HepG2 (cell line): ENCODE results near the gene TOE1. TPM values are rescaled to one million over a fixed set of nuclear protein-coding genes. Genes with fewer than 3 reads are reported as not detected.

ENCODE experiments used
- ATAC-seq: fragments of 200-7000 bp; cut with Tn5 transposase; 3 replicates; pipeline ENCODE4 v1.9.1; 2020; ENCODE audit warnings: mild to moderate bottlenecking, moderate library complexity
- BruUV-seq: library from RNA; stranded (reverse); fragments of 400-500 nt; replicated peaks from 2 replicates; lab custom pipeline; 2021; lab: Mats Ljungman, UMichigan
- CTCF ChIA-PET: fragments of 300-600 bp; formaldehyde crosslinking; extraction: SDS; loops from one replicate; lab custom pipeline; 2021; ENCODE audit warnings: low total read pairs, inconsistent platforms, low intra/inter-chr PET ratio; lab: Yijun Ruan, JAX
- POLR2A ChIA-PET: fragments of 350-600 bp; sonication (Branson Sonifier 250); formaldehyde crosslinking; loops from one replicate; lab custom pipeline; 2020; ENCODE audit warnings: antibody characterized with exemption, inconsistent platforms; lab: Yijun Ruan, JAX
- DNase-seq: peaks from one replicate; pipeline ENCODE4 v3.0.0-alpha.2; 2015; ENCODE audit warnings: low spot score
- FAIRE-seq: peaks from 3 replicates; lab custom pipeline; 2011; peaks lifted over from hg19 to GRCh38; lab: Jason Lieb, UNC
- H2AFZ ChIP-seq: one replicate; pipeline ENCODE4 v1.6.1; 2011; ENCODE audit warnings: low read length, inconsistent platforms
- H3K27ac ChIP-seq: fragments of 300-600 bp; 3 replicates; pipeline ENCODE4 v1.8.0; 2011; ENCODE audit warnings: mixed run types, mild to moderate bottlenecking, mixed read lengths, low read length, inconsistent platforms; ENCODE audit not compliant: insufficient read depth; ENCODE audit errors: extremely low read length
- H3K27me3 ChIP-seq, 2 experiments: fragments of 200-600 bp in 1 of 2; 2 replicates in 1 of 2; 3 replicates in 1 of 2; pipeline versions ENCODE4 v1.6.0 to v1.8.0; 2011; ENCODE audit warnings: low read length in 2 of 2, mild to moderate bottlenecking in 2 of 2, moderate library complexity in 2 of 2, inconsistent platforms in 1 of 2; ENCODE audit not compliant: insufficient read depth in 2 of 2, control insufficient read depth in 1 of 2
- H3K36me3 ChIP-seq, 2 experiments: fragments of 200-600 bp in 1 of 2; replicated peaks in 1 of 2; 2 replicates in 1 of 2; 3 replicates in 1 of 2; pipeline versions ENCODE4 v1.5.1 to v1.8.0; 2011; ENCODE audit warnings: low read length in 2 of 2, inconsistent platforms in 1 of 2; ENCODE audit not compliant: insufficient read depth in 2 of 2, control insufficient read depth in 1 of 2
- H3K4me1 ChIP-seq: 2 replicates; pipeline ENCODE4 v1.5.1; 2012; ENCODE audit warnings: low read length, inconsistent platforms; ENCODE audit not compliant: insufficient read depth
- H3K4me2 ChIP-seq: 2 replicates; pipeline ENCODE4 v1.6.0; 2011; ENCODE audit warnings: low read depth, low read length, inconsistent platforms
- H3K4me3 ChIP-seq, 3 experiments: fragments of 200-600 bp in 1 of 3; sonication (generic), shearing (Covaris generic) in 1 of 3; replicated peaks in 1 of 3; 2 replicates each; pipeline ENCODE4 v1.5.1; 2011 to 2016; ENCODE audit warnings: low read length in 3 of 3, inconsistent platforms in 2 of 3, low read depth in 2 of 3, mild to moderate bottlenecking in 2 of 3, control low read depth in 1 of 3, mixed read lengths in 1 of 3; ENCODE audit not compliant: insufficient read depth in 1 of 3
- H3K79me2 ChIP-seq: one replicate; pipeline ENCODE4 v1.6.1; 2011; ENCODE audit warnings: low read length, inconsistent platforms; ENCODE audit not compliant: insufficient read depth
- H3K9ac ChIP-seq: 2 replicates; pipeline ENCODE4 v1.6.0; 2011; ENCODE audit warnings: mild to moderate bottlenecking, low read depth, low read length, inconsistent platforms; ENCODE audit not compliant: insufficient read depth
- H3K9me3 ChIP-seq: 2 replicates; pipeline ENCODE4 v1.5.1; 2012; ENCODE audit warnings: mild to moderate bottlenecking, low read length
- H4K20me1 ChIP-seq: 2 replicates; pipeline ENCODE4 v1.6.0; 2011; ENCODE audit warnings: inconsistent platforms, mild to moderate bottlenecking, low read length, moderate library complexity; ENCODE audit not compliant: insufficient read depth
- CEBPG ChIP-seq: IDR thresholded peaks from 2 replicates; pipeline ENCODE4 v1.6.1; 2016
- CTCF ChIP-seq: sonication (generic); formaldehyde crosslinking; IDR thresholded peaks from 2 replicates; pipeline ENCODE4 v1.5.0; 2020; ENCODE audit warnings: mild to moderate bottlenecking, missing genetic modification reagents, moderate library complexity
- FOXA3 ChIP-seq: IDR thresholded peaks from 2 replicates; pipeline ENCODE4 v1.6.1; 2016; ENCODE audit warnings: missing genetic modification reagents, missing compliant biosample characterization
- GPN1 ChIP-seq: sonication (generic); formaldehyde crosslinking; IDR thresholded peaks from 2 replicates; pipeline ENCODE4 v1.5.1; 2020; ENCODE audit warnings: missing genetic modification reagents, borderline replicate concordance
- HNF1B ChIP-seq: sonication (generic); formaldehyde crosslinking; IDR thresholded peaks from 2 replicates; pipeline ENCODE4 v1.5.1; 2020; ENCODE audit warnings: mild to moderate bottlenecking, moderate library complexity, missing genetic modification reagents
- MTA1 ChIP-seq: sonication (generic); formaldehyde crosslinking; IDR thresholded peaks from 2 replicates; pipeline ENCODE4 v1.4.0; 2020; ENCODE audit warnings: missing genetic modification reagents, mild to moderate bottlenecking, borderline replicate concordance
- MXD1 ChIP-seq: sonication (generic); formaldehyde crosslinking; IDR thresholded peaks from 2 replicates; pipeline ENCODE4 v1.4.0; 2020; ENCODE audit warnings: mild to moderate bottlenecking, missing genetic modification reagents
- MYC ChIP-seq: sonication (generic); formaldehyde crosslinking; IDR thresholded peaks from 2 replicates; pipeline ENCODE4 v1.9.0; 2021; ENCODE audit warnings: missing genetic modification reagents, borderline replicate concordance
- PTBP1 ChIP-seq: fragments of 200-400 bp; formaldehyde crosslinking; IDR thresholded peaks from 2 replicates; pipeline ENCODE4 v1.6.1; 2018; ENCODE audit warnings: low read length, low read depth; ENCODE audit not compliant: poor library complexity, severe bottlenecking
- RAD21 ChIP-seq: fragments of 450-650 bp; formaldehyde crosslinking; IDR thresholded peaks from 2 replicates; pipeline ENCODE4 v1.5.0; 2020; ENCODE audit warnings: mild to moderate bottlenecking
- SMC3 ChIP-seq: IDR thresholded peaks from 2 replicates; pipeline ENCODE4 v1.6.1; 2011; ENCODE audit warnings: low read length, improper control_type of control experiment
- SRY ChIP-seq: sonication (generic); formaldehyde crosslinking; IDR thresholded peaks from 2 replicates; pipeline ENCODE4 v1.8.0; 2022; ENCODE audit warnings: mild to moderate bottlenecking, missing genetic modification reagents
- STAG1 ChIP-seq: sonication (generic); formaldehyde crosslinking; IDR thresholded peaks from 2 replicates; pipeline ENCODE4 v1.4.0; 2020; ENCODE audit warnings: missing genetic modification reagents
- TBX2 ChIP-seq: sonication (generic); formaldehyde crosslinking; IDR thresholded peaks from 2 replicates; pipeline ENCODE4 v1.5.0; 2020; ENCODE audit warnings: missing genetic modification reagents, mild to moderate bottlenecking, borderline replicate concordance
- TP53 ChIP-seq: sonication (generic); formaldehyde crosslinking; conservative IDR thresholded peaks from 2 replicates; pipeline ENCODE4 v1.4.0; 2020; ENCODE audit warnings: missing genetic modification reagents
- XBP1 ChIP-seq: sonication (generic); formaldehyde crosslinking; IDR thresholded peaks from 2 replicates; pipeline ENCODE4 v1.5.0; 2020; ENCODE audit warnings: missing genetic modification reagents
- ZKSCAN5 ChIP-seq: sonication (generic); formaldehyde crosslinking; IDR thresholded peaks from 2 replicates; pipeline ENCODE4 v1.5.1; 2020; ENCODE audit warnings: mild to moderate bottlenecking, missing genetic modification reagents
- ZNF136 ChIP-seq: sonication (generic); formaldehyde crosslinking; IDR thresholded peaks from 2 replicates; pipeline ENCODE4 v1.8.1; 2022; ENCODE audit warnings: low read depth, mild to moderate bottlenecking, moderate library complexity, missing genetic modification reagents
- ZNF24 ChIP-seq: fragments of 450-650 bp; IDR thresholded peaks from 2 replicates; pipeline ENCODE4 v1.6.1; 2017; ENCODE audit warnings: antibody characterized with exemption, mild to moderate bottlenecking
- ZNF343 ChIP-seq: sonication (generic); formaldehyde crosslinking; IDR thresholded peaks from 2 replicates; pipeline ENCODE4 v1.4.0; 2020; ENCODE audit warnings: mild to moderate bottlenecking, missing genetic modification reagents
- ZNF678 ChIP-seq: sonication (generic); formaldehyde crosslinking; IDR thresholded peaks from 2 replicates; pipeline ENCODE4 v1.4.0; 2020; ENCODE audit warnings: mild to moderate bottlenecking, missing genetic modification reagents
- WGBS: methylation state at CpG from one replicate; pipeline ENCODE4 v1.1.6; 2017; ENCODE audit warnings: low lambda C conversion rate; 5-methylcytosine and 5-hydroxymethylcytosine counted together
- in situ Hi-C: cut with HindIII; loops from 2 replicates; pipeline ENCODE4 v1.10.0; 2017; ENCODE audit warnings: low pct_unique_long_range_greater_than_20kb; ENCODE audit not compliant: extremely low pct_ligation_motif_present
- intact Hi-C: fragments of 100-400 bp; cut with micrococcal nuclease; formaldehyde crosslinking; loops from one replicate; pipeline ENCODE4 v1.10.0; 2022; ENCODE audit not compliant: unreplicated experiment
- polyA plus RNA-seq, 8 experiments: library from polyadenylated mRNA; depleted of rRNA in 3 of 8; stranded (reverse) in 7 of 8; unstranded in 1 of 8; fragments of >200 nt; fragmentation: Illumina TruSeq in 4 of 8; extraction: Trizol in 4 of 8; gene quantifications; 2 replicates each; pipeline versions ENCODE4 v1.2.1 to v1.2.3, GENCODE V29; 2011 to 2016; ENCODE audit warnings: low read depth in 4 of 8, missing spikeins in 1 of 8, mixed read lengths in 1 of 8; ENCODE audit not compliant: insufficient read depth in 1 of 8
- total RNA-seq, 5 experiments: library from RNA; depleted of rRNA; stranded (reverse); fragments of >200 nt; fragmentation: Illumina TruSeq; extraction: Trizol; gene quantifications; 2 replicates each; pipeline ENCODE4 v1.2.3, GENCODE V29; 2016; ENCODE audit warnings: low read depth in 1 of 5

The TOE1 gene
- total and polyA plus RNA-seq, 2 of the 13 experiments (the other 11 are each of a cell fraction or from before 2014, with no cell fraction given), result 14.1 to 19.0 TPM

GRCh38 chr1:45359882-45360513 lies 20.0 kb downstream of the TOE1 start:
- Histone ChIP-seq H3K36me3 (no peaks in the 10 kb centered on the region), H3K79me2 (no peaks in the 10 kb centered on the region), H3K4me2 (peak overlapping the region; percentile 40), H3K9me3 (no peaks in the 10 kb centered on the region), H3K9ac (no peak overlapping the region), H3K27ac (no peak overlapping the region), H3K27me3 (no peaks in the 10 kb centered on the region), H3K4me3 (no peak overlapping the region), H2AFZ (no peak overlapping the region), H4K20me1 (no peaks in the 10 kb centered on the region), H3K4me1 (peaks cover 32% of the 10 kb centered on the region)
- WGBS, result 49% methylated on average over 7 of the region's 7 CpGs
- ATAC-seq (peak; percentile 47), FAIRE-seq (peak; percentile 47), DNase-seq (peak; percentile 40)
- POLR2A ChIA-PET, result interaction anchor here (0.6 to 2.2 kb wide), 4 partner anchors 20 to 133 kb away, joined by 3 to 10 read pairs (median 5); partner anchors contain the start of genes MUTYH, TESK2 and TOE1
- TF ChIP-seq MYC (CRISPR knock-in tag) (no peak), MTA1 (CRISPR knock-in tag) (no peak), SRY (CRISPR knock-in tag) (no peak), CTCF (CRISPR knock-in tag) (peak; percentile 53), ZNF678 (CRISPR knock-in tag) (no peak), SMC3 (peak; percentile 58), XBP1 (no peak), ZNF24 (no peak), GPN1 (no peak), RAD21 (CRISPR knock-in tag) (peak; percentile 46; the same call in 1 of the 2 replicates), HNF1B (CRISPR knock-in tag) (0 out of 2 replicates have a peak, but pooled peaks have one; percentile 13), MXD1 (no peak), PTBP1 (no peak), TP53 (no peak), CEBPG (CRISPR knock-in tag) (0 out of 2 replicates have a peak, but pooled peaks have one; percentile 8), ZNF136 (no peak), STAG1 (peak; percentile 78), ZNF343 (CRISPR knock-in tag) (no peak), ZKSCAN5 (no peak), TBX2 (CRISPR knock-in tag) (no peak), FOXA3 (CRISPR knock-in tag) (no peak)
- CTCF ChIA-PET, result interaction anchor here (1.1 to 2.8 kb wide), 2 partner anchors 132 to 210 kb away, joined by 3 to 32 read pairs; partner anchors contain the start of gene TESK2
- intact Hi-C loops, result loop anchor here (1.0 to 5.0 kb wide), 2 partner anchors 133 to 212 kb away; no protein-coding TSS in a partner anchor
- in situ Hi-C loops, result loop anchor here (5.0 to 25.0 kb wide), 2 partner anchors 132 to 227 kb away; partner anchors contain the start of genes NASP and TESK2
- BruUV-seq, result no TSS peak
